Cardiac muscle cell (in vitro differentiated cells and primary cell): ENCODE results near the gene PGS1. TPM values are rescaled to one million over a fixed set of nuclear protein-coding genes. Genes with fewer than 3 reads are reported as not detected.
A peak's percentile ranks its signal among the peaks of the same experiment; 100 is the strongest.

Experiments used
- DNase-seq, 2 donors: peaks; one replicate each; pipeline versions ENCODE4 v3.0.0 to v3.0.0-alpha.2; 2010 to 2017; ENCODE audit warnings: low read depth in 1 of 2, low spot score in 1 of 2
- H3K27ac ChIP-seq: fragments of 200-600 bp; sonication (generic); 2 replicates; pipeline ENCODE4 v1.5.1; 2016
- H3K27me3 ChIP-seq: fragments of 200-600 bp; sonication (generic); 2 replicates; pipeline ENCODE4 v1.6.0; 2016; ENCODE audit warnings: control low read depth
- H3K36me3 ChIP-seq: fragments of 200-600 bp; sonication (generic); 2 replicates; pipeline ENCODE4 v1.5.1; 2016; ENCODE audit warnings: control low read depth
- H3K4me1 ChIP-seq: fragments of 200-600 bp; sonication (generic); 2 replicates; pipeline ENCODE4 v1.8.1; 2017; ENCODE audit warnings: low read depth, mild to moderate bottlenecking, mixed run types
- H3K4me3 ChIP-seq: fragments of 200-600 bp; sonication (generic); 2 replicates; pipeline ENCODE4 v1.5.1; 2016; ENCODE audit warnings: mild to moderate bottlenecking
- H3K9me3 ChIP-seq: fragments of 200-600 bp; sonication (generic); 2 replicates; pipeline ENCODE4 v1.5.1; 2017; ENCODE audit warnings: low read depth, mild to moderate bottlenecking, control low read depth
- polyA plus RNA-seq: library from polyadenylated mRNA; unstranded; fragments of >200 nt; fragmentation: Nextera tagmentation; extraction: Ambion mirVana; gene quantifications from 2 replicates; pipeline ENCODE4 v1.2.1, GENCODE V29; 2016
- total RNA-seq: library from RNA; depleted of rRNA; stranded (reverse); fragments of >200 nt; gene quantifications from 2 replicates; pipeline ENCODE4 v1.2.3, GENCODE V29; 2016
- TF ChIP-seq, protein P1 (sequence below): IDR thresholded peaks from 2 replicates; pipeline ENCODE4 v1.5.1; 2012; ENCODE audit warnings: low read depth, mild to moderate bottlenecking, low read length

Gene PGS1
- total and polyA plus RNA-seq, 2 experiments from 2014 or later = 46.7 to 64.7 TPM

DNA sequence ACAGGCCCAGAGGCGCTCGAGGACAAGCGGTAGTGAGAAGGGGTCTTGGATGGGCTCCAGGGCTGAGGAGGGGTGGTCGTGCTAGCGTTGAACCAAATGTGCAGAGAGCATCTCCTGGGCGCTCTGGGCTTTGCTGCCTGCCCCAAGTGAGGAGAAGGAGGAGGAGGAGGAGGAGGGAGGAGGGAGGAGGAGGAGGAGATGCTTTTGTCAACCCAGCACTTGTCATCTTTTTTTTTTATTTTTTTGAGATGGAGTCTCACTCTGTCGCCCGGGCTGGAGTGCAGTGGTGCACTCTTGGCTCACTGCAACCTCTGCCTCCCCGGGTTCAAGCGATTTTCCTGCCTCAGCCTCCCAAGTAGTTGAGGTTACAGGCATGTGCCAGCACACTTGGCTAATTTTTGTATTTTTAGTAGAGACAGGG, 59.8 kb downstream of the PGS1 start:
- no peaks in the 10 kb centered on the region for H3K27me3 ChIP-seq
- H3K27ac ChIP-seq = no peak overlapping the region
- no peaks in the 10 kb centered on the region for H3K4me1 ChIP-seq
- no peak for DNase-seq
- TF ChIP-seq, protein P1, sequence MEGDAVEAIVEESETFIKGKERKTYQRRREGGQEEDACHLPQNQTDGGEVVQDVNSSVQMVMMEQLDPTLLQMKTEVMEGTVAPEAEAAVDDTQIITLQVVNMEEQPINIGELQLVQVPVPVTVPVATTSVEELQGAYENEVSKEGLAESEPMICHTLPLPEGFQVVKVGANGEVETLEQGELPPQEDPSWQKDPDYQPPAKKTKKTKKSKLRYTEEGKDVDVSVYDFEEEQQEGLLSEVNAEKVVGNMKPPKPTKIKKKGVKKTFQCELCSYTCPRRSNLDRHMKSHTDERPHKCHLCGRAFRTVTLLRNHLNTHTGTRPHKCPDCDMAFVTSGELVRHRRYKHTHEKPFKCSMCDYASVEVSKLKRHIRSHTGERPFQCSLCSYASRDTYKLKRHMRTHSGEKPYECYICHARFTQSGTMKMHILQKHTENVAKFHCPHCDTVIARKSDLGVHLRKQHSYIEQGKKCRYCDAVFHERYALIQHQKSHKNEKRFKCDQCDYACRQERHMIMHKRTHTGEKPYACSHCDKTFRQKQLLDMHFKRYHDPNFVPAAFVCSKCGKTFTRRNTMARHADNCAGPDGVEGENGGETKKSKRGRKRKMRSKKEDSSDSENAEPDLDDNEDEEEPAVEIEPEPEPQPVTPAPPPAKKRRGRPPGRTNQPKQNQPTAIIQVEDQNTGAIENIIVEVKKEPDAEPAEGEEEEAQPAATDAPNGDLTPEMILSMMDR = no peak
- no peaks in the 10 kb centered on the region for H3K36me3 ChIP-seq
- no peak overlapping the region for H3K4me3 ChIP-seq
- H3K9me3 ChIP-seq = no peaks in the 10 kb centered on the region

DNA sequence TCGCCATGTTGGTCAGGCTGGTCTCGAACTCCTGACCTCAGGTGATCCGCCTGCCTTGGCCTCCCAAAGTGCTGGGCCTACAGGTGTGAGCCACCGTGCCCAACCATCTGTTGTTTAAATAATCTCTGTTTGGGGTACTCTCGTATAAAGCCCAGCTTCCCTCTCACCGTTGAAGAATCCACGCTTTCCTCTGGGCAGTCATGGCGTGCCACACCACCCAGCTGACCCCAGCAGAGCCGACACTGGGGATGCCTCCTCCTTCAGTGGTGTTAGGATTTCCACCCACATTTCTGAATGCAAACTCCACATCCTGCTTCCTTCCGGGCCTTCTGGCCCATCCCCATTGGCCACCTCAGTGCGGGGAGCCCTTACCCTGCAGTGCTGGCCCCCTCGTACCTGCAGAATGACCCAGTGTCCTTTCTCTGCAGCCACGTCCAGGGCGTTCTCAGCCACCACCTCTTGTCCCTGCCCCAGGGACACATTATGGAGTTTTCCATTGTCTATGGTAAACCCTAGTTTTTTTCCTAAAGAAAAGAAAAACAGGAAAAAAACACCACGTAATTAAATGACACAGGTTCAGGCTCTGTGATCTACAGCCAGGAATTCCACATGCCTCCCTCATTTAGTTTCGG, 60.4 kb downstream of the PGS1 start:
- H3K27ac ChIP-seq = no peak overlapping the region
- no peaks in the 10 kb centered on the region for H3K36me3 ChIP-seq
- H3K9me3 ChIP-seq = no peaks in the 10 kb centered on the region
- H3K4me1 ChIP-seq = no peaks in the 10 kb centered on the region
- no peak for DNase-seq
- H3K27me3 ChIP-seq = no peaks in the 10 kb centered on the region
- no peak overlapping the region for H3K4me3 ChIP-seq
- TF ChIP-seq, protein P1 = no peak

DNA sequence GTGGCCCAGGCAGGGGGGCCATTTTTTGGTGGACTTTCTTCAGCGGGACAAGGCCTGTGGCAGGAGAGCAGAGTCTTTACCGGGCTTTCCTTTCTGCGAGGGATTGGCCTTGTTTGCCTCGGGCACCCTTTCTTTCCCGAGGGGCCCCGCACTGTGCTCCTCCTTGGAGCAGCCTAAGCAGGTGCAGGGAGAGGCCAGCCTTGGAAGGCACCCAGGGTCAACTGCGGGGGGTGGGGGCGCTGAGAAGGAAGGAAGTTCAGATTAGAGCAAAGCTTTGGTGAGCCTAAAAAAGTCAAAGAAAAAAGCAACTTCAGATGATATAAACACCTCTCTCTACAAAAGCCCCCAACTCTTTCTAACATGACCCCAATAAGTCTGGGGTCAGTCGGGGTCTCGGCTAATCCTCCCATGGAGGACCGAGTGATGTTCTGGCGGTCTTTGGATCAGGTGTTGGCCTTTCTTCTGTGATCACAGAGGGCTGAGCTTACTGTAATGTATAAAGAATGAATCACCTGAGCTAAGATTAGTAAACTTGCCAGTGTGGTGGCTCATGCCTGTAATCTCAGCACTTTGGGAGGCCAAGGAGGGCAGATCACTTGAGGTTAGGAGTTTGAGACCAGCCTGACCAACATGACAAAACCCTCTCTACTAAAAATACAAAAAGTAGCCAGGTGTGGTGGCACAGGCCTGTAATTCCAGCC, 63.0 kb downstream of the PGS1 start:
- no peaks in the 10 kb centered on the region for H3K4me1 ChIP-seq
- TF ChIP-seq, protein P1 = no peak
- no peak for DNase-seq
- no peaks in the 10 kb centered on the region for H3K9me3 ChIP-seq
- H3K4me3 ChIP-seq = no peak overlapping the region
- H3K36me3 ChIP-seq = no peaks in the 10 kb centered on the region
- no peak overlapping the region for H3K27ac ChIP-seq
- no peaks in the 10 kb centered on the region for H3K27me3 ChIP-seq

- TF ChIP-seq, protein P1 = no peak
- H3K4me1 ChIP-seq = no peaks in the 10 kb centered on the region
- peak in 1 of 2 donors; percentile 96 for DNase-seq
- no peaks in the 10 kb centered on the region for H3K36me3 ChIP-seq
- H3K27ac ChIP-seq = no peak overlapping the region
- H3K9me3 ChIP-seq = no peaks in the 10 kb centered on the region
- no peaks in the 10 kb centered on the region for H3K27me3 ChIP-seq
- no peak overlapping the region for H3K4me3 ChIP-seq
These were observed 64.3 kb downstream of the PGS1 start for GRCh38 chr17:78442648-78443218.

- H3K27ac ChIP-seq = no peak overlapping the region
- TF ChIP-seq, protein P1 = no peak
- no peaks in the 10 kb centered on the region for H3K4me1 ChIP-seq
These were observed 65.9 kb downstream of the PGS1 start for GRCh38 chr17:78444392-78444791.

More at GRCh38 chr17:78444392-78444791, 65.9 kb downstream of the PGS1 start:
- no peak for DNase-seq
- Histone ChIP-seq H3K36me3 (no peaks in the 10 kb centered on the region), H3K27me3 (no peaks in the 10 kb centered on the region), H3K9me3 (no peaks in the 10 kb centered on the region), H3K4me3 (no peak overlapping the region)
